Activated CD8-positive, alpha-beta memory T cell treated with anti-CD3 and anti-CD28 coated beads, Interleukin-2, amount 50 U/mL, for 24 hours (primary cell): ENCODE results near the gene ANKMY1.

Experiments
- DNase-seq: peaks from one replicate; pipeline ENCODE4 v3.0.0-alpha.2; 2020; ENCODE audit errors: extremely low read depth

Gene ANKMY1, protein sequence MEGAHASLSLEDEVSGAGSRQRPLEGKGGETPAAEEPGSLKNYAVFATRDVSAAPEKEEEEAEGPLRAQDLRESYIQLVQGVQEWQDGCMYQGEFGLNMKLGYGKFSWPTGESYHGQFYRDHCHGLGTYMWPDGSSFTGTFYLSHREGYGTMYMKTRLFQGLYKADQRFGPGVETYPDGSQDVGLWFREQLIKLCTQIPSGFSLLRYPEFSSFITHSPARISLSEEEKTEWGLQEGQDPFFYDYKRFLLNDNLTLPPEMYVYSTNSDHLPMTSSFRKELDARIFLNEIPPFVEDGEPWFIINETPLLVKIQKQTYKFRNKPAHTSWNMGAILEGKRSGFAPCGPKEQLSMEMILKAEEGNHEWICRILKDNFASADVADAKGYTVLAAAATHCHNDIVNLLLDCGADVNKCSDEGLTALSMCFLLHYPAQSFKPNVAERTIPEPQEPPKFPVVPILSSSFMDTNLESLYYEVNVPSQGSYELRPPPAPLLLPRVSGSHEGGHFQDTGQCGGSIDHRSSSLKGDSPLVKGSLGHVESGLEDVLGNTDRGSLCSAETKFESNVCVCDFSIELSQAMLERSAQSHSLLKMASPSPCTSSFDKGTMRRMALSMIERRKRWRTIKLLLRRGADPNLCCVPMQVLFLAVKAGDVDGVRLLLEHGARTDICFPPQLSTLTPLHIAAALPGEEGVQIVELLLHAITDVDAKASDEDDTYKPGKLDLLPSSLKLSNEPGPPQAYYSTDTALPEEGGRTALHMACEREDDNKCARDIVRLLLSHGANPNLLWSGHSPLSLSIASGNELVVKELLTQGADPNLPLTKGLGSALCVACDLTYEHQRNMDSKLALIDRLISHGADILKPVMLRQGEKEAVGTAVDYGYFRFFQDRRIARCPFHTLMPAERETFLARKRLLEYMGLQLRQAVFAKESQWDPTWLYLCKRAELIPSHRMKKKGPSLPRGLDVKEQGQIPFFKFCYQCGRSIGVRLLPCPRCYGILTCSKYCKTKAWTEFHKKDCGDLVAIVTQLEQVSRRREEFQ

DNA sequence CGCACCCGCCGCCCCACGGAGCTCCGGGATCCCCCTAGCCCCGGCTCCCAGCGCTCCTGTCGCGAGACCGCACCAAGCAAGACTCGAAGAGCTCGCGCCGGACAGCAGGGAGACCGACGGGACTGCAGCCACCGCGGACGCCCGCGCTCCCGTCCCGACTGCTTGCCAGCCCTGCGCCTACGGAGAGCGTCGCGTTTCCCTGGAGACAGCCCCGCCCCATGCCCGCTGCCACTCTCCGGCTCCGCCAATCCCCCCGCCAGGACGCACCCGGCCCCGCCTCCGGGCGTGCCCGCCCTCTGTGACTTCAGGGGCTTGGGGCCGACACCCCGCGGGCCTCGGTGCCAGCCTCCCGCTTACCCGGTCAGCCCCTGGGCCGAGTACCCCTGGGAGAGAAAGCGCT, at the start of gene ANKMY1:
ANKMY1 (minus strand) TSS at position 181 of the 400 bp plus-strand sequence. CDS start 653 bp downstream, outside the sequence.
- no peak for DNase-seq

DNA sequence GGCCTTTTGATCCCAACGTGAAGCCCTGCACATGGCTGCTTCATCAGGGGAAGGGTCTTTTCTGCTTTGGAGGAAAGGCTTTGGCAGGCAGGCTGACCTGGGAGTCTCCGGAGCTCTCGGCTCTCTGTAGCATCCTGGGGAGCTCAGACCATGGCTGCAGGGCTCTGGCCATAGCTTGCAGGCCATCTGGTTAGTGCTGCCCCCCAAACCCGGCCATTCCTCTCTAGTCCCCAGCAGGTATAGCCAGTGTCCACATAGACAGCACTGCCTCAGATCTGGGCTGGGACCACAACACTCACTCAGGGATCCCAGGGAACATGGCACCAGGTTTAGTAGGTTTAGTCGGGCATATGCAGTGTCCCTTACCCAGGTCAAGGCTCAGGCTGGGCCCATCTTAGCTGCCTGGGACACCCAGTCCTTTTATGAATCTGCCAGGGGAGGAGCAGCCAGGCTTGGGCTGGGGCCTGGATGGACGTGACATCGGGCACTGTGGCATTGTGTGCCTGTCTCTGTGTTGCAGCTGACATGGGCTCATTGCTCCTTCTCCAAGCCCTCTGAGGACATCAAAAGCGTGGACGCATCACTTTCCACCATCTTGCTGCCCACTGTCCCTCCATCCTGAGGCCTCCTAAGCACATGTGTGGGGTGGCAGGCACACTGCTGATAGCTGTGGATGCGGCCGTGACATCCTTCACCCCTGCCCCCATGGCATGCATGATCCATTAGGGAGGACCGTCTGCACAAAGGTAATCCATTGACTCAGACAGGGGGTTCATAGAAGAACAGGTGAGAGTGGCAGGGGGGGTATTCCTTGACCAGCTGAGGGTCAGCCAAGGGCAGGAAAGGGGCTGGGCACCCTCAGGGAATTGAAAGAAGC, 48.3 kb upstream of the ANKMY1 start:
- DNase-seq = no peak

- DNase-seq = no peak
Observed at GRCh38 chr2:240604939-240605716, 47.3 kb upstream of the ANKMY1 start.

- no peak for DNase-seq
Observed at GRCh38 chr2:240604291-240604938, 46.6 kb upstream of the ANKMY1 start.

GRCh38 chr2:240603846-240604245, 46.1 kb upstream of the ANKMY1 start:
- no peak for DNase-seq

DNA sequence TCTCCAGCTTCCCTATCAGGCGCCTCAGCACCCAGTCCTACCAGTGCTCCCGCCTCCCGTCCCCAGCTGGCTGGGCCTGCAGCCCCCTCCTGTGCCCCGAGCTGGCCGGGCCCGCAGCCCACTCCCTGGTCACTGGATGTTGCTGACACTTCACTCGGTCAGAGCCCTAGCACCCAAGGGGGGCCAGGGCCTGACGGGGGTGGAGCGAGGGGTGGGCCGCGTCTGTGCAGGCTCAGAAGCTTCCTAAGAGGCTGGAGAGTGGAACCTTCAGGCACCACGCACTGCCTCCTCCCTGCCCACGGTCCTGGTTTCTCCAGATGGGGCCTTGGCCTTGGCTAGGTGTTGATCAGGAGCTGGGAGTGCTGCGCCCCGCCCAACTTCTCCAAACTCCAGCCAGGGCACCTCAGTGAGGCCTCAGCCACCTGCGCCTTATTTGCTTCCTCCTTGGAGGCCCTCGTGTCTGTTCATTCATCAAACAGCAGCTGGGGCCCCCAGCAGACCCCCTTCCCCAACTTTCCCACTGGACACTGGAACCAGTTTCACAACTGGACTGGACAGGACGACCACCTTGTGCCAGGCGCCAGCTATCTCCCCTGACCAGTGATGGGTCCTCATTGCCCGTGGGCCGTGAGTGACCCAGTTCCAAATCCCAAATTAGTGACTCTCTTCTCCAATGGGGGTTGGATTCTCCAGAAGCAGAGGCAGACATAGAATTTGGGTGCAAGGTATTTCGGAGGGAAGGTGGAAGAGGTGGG, 45.5 kb upstream of the ANKMY1 start:
- no peak for DNase-seq

- no peak for DNase-seq
Observed at GRCh38 chr2:240602266-240603050, 44.7 kb upstream of the ANKMY1 start.

- no peak for DNase-seq
Observed at GRCh38 chr2:240601831-240602160, 44.0 kb upstream of the ANKMY1 start.

DNA sequence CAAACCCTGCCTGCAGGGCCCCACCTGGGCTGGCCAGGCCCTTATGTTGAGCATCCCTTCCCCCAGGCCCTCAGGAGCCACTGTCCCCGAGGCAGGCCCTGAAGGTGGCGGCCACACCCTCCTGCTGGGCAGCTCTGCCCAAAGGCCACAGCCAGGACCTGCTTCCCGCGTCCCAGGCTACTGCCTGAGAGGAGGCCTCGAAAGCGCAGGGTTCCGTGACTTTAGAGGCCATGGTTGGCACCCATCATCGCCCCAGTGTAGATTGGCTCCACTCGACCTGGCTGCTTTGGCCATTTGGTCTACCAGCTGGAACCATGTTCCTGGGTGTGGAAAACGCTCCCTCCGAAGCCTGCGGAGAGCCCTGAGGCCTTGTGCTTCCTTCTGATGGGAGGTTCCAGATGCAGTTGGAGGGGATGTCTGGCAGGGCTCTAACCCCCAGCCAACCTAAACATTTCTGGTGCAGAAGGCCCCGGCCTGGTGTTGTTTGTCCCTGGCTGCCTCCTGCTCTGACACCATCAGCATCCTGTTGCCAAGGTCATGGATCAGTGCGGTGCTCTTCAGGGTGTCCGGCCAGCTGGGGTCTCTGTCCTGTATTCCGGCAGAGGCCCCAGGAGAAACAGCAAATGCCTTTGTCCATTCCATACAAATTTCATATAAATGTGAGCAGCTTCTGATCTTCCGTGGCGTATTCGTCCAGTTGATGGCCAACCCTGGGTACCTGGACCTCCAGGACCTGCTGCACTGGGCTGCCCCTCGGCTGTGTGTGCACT, 43.5 kb upstream of the ANKMY1 start:
- no peak for DNase-seq

GRCh38 chr2:240600451-240600961, 42.7 kb upstream of the ANKMY1 start:
- DNase-seq = no peak

- DNase-seq = no peak
Observed at GRCh38 chr2:240599141-240599583, 41.4 kb upstream of the ANKMY1 start.

DNA sequence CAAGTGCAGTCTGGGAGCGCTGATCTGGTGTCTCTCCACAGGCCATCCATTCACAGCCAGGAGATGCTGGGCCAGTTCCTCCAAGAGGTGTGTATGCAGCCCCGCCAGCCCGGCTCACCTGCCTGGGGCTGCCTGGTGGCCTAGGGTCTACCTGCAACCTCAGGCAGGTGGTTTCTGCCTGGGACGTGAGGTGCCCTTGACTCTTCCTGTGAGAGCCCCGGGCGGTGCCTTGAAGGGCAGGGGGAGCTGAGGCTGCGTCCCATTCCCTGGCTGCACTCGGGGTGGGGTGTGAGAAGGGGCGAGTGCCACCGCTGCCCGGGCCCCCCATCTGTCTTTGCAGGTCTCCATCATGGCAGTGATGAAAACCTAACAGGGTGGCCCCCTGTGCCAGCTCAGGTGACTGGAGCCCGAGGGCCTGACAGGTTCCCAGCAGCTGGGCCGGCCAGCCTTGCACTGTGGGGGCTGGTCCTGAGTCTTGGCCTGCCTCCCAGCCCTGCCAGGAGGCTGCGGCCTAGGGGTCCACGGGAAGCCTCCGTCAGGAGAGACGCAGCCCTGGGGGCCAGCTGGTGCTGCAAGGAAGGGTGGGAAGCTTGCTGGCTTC, 40.6 kb upstream of the ANKMY1 start:
- DNase-seq = no peak

DNA sequence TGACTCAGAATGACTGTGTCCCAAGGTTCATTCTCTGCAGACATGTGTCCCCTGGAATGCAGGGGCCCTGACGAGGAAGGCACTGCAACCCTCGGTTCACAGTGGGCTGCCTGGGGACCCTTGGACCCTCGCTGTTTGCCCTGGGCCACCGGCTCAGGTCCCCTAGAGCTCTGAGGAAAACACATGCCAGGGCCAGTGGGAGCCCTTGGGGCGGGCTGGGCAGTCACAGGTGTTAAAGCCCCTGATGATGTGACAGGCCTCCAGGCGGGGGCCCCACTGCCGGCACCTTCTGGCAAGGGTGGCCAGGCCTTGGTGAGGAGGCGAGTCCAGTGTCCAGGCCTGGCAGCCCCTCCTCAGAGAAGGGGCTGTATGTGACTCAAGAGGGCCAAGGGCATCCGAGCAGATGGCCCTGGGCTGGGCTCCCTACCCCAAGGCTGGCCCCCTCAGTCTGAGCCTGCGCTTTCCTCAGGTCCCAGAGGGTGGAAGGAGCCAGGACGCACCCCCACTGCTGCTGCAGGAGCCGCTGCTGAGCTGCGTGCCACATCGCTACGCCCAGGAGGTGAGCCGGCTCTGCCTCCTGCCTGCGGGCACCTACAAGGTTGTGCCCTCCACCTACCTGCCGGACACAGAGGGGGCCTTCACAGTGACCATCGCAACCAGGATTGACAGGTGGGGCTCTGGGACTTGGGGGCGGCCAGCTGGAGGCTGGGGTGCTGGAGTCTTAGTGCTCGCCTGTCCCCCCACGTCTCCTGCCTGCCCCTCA, 39.8 kb upstream of the ANKMY1 start:
- DNase-seq = no peak

DNA sequence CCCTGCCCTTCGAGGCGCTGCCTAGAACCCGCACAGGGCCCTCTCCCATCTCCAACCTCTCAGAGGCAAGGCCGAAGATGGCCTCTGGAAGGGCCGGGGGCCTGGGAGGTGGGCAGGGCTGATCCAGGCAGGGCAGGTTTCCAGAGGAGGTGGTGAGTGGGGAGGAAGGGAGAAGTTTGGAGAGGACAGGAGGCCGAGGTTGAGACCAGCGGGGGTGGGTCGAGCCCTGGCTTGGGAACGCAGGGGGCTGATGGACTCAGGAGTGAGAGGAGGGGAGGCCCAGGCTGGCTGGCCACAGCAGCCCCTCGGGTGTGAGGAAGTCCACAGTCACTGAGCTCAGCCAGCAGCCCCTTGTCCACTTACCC, 39.2 kb upstream of the ANKMY1 start:
- no peak for DNase-seq

DNA sequence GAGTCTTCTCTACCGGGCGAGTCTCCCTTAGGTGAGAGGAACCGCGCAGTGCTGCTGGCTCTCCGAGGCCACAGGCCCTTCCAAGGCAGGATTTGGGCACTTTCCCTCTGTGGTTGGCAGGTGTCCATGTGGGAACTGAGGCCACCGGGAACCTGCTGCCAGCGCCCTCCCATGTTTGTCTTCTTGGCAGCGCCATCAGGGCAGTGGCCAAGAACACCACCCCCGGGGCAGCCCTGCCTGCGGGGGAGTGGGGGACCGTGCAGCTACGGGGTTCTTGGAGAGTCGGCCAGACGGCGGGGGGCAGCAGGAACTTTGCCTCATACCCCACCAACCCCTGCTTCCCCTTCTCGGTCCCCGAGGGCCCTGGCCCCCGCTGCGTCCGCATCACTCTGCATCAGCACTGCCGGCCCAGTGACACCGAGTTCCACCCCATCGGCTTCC, 38.7 kb upstream of the ANKMY1 start:
- no peak for DNase-seq

GRCh38 chr2:240596080-240596460, 38.3 kb upstream of the ANKMY1 start:
- DNase-seq = no peak
